Skeletal muscle tissue (tissue), 4 donors: Measurements from ENCODE around the gene HOXB4. TPM values are rescaled to one million over a fixed set of nuclear protein-coding genes. Genes with fewer than 3 reads are reported as not detected.

Experiments
- H3K27ac ChIP-seq: one replicate; pipeline ENCODE4 v1.7.0; 2013; ENCODE audit warnings: mild to moderate bottlenecking, low read depth, low read length, inconsistent platforms
- H3K27me3 ChIP-seq, 3 donors: one replicate each; pipeline ENCODE4 v1.7.0; 2013; ENCODE audit warnings: low read length in 3 of 3; ENCODE audit not compliant: control insufficient read depth in 3 of 3, insufficient read depth in 3 of 3
- H3K36me3 ChIP-seq, 3 donors: one replicate each; pipeline ENCODE4 v1.7.0; 2013; ENCODE audit warnings: low read length in 3 of 3; ENCODE audit not compliant: control insufficient read depth in 3 of 3, insufficient read depth in 3 of 3
- H3K4me1 ChIP-seq, 3 donors: one replicate each; pipeline ENCODE4 v1.7.0; 2013; ENCODE audit warnings: low read length in 3 of 3, mild to moderate bottlenecking in 3 of 3; ENCODE audit not compliant: control insufficient read depth in 3 of 3, insufficient read depth in 3 of 3
- H3K4me3 ChIP-seq, 3 donors: one replicate each; pipeline ENCODE4 v1.7.0; 2013; ENCODE audit warnings: low read length in 3 of 3
- H3K9ac ChIP-seq, 3 donors: one replicate each; pipeline ENCODE4 v1.7.0; 2013; ENCODE audit warnings: low read length in 3 of 3, mild to moderate bottlenecking in 3 of 3, moderate library complexity in 2 of 3, low read depth in 1 of 3
- H3K9me3 ChIP-seq, 3 donors: one replicate each; pipeline ENCODE4 v1.7.0; 2013; ENCODE audit warnings: low read length in 3 of 3; ENCODE audit not compliant: control insufficient read depth in 3 of 3
- total RNA-seq: library from RNA; depleted of rRNA; stranded (reverse); fragments of >200 nt; gene quantifications from one replicate; pipeline ENCODE4 v1.2.3, GENCODE V29; 2014
- donor health status: Osteomylitis.

The HOXB4 gene
- total RNA-seq, 1 donor from 2014 or later = 1.0 TPM

DNA sequence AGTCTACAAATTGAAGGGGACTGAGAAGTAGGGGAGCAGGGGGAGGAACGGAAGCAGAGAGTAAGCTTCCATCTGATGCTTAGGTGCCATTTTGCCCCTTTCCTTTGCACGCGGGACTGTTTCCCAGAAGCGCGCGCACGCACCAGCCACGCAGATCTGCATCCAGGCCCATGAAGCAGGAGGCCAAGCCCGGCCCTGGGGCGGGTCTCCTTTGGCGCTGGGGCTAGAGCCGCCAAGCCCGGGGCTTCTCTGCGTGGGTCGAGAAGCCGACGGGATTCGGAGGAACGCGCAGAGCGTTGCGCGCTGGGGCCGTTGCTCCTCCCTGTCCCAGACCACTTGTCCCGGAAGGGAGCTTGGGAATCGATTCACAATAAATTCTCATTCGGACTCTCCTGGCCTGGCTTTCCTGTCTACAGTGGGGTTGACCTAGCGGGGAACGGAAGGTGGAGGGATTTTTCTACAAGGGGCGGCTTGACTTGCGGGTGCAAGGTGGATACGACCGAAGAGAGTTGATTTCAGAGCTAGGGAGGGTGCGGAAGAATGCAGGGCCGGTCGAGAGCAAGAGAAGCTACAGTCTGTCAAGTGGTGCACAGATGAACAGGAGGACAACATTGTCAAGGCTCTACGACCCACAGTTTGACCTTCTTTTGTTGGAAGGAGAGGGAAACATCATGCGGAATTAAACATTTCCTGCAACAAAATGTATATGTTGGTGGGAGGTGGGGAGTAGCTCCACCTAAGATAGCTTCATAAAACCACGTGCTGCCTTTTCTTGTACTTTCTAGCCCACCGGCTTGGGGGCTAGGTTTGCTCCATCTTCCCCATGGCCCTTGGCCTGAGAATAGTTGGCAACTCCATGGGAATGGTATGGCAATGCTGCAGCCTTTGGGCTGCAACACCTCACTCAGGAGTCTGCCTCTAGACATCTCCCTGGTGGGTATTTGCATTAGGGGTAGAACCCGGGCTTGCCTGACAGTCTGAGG, 43.6 kb upstream of the HOXB4 start:
- Histone ChIP-seq H3K9me3 (no peaks in the 10 kb centered on the region), H3K4me1 (peaks cover 12 to 27% (median 24%) of the 10 kb centered on the region in 3 donors), H3K27ac (no peak overlapping the region), H3K9ac (no peak overlapping the region), H3K4me3 (no peak overlapping the region), H3K36me3 (no peaks in the 10 kb centered on the region), H3K27me3 (peaks cover 93 to 96% (median 93%) of the 10 kb centered on the region in 3 donors)

DNA sequence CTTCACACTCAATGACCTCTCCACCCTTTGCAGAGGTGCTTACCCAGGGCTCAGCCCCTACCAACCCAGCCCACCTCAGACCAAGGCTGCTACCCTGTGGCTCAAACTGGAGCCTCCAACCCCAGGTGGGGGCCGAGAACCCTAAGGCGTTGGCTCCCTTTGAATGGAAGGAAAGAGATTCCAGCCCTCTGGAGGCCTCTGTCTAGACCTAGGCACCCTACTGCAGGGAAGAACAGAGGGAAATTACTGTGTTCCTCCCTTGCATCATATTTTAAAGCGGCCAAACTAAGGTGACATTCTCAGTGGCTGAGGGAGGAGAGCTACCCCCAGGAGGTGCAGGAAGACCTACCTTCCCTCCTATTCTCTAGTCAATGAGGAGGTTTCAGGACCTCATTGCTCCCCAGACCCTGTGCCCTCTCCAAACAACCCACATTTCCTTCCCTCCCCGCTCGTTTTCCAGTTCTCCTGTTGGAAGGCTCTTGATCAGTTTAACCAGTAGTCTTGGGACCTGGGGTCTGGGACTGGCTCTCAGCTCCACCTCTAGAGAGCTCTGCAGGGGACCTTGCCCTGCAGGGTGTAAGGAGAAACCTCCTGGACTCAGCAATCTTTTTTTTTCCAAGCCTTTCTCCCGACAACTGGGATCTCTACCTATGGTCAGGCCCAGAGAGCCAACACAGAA, 42.5 kb upstream of the HOXB4 start:
- Histone ChIP-seq H3K27me3 (peaks cover 94 to 97% (median 95%) of the 10 kb centered on the region in 3 donors), H3K4me3 (no peak overlapping the region), H3K27ac (no peak overlapping the region), H3K9ac (no peak overlapping the region), H3K4me1 (peaks cover 7 to 21% (median 17%) of the 10 kb centered on the region in 3 donors), H3K36me3 (no peaks in the 10 kb centered on the region), H3K9me3 (no peaks in the 10 kb centered on the region)

DNA sequence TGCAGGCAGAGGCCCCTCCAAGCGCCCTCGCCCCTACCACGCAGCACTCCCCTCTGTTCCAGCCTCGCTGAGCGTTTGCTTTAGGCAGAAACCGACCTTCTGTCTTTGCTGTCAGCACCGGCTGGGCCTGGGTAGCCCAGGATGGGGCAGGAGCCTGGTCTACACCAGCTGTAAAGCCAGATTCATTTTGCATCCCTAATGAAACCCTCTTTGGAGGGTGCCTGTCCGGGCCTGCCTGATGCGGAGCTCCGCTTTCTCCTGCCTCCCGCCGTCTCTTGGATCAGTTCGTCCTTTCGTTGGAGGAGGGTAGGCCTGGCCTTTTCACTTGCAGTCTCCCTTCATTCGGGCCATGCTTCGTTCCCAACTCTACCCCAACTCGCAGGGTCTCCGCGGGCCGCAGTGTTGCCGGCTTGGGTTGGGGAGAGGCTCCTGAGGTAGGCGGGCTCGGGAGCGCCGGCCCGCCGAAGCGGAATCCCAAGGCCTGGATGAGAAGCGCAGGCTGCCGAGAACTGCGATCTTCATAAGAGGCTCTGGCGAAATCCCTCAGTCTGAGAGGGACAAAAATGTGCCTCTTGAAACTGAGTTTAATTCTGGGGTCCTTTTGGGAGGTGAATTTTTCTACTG, 41.8 kb upstream of the HOXB4 start:
- Histone ChIP-seq H3K4me3 (no peak overlapping the region), H3K27me3 (peaks cover 94 to 97% (median 95%) of the 10 kb centered on the region in 3 donors), H3K27ac (no peak overlapping the region), H3K36me3 (no peaks in the 10 kb centered on the region), H3K9me3 (no peaks in the 10 kb centered on the region), H3K4me1 (peaks cover 2 to 15% (median 11%) of the 10 kb centered on the region in 3 donors), H3K9ac (no peak overlapping the region)

DNA sequence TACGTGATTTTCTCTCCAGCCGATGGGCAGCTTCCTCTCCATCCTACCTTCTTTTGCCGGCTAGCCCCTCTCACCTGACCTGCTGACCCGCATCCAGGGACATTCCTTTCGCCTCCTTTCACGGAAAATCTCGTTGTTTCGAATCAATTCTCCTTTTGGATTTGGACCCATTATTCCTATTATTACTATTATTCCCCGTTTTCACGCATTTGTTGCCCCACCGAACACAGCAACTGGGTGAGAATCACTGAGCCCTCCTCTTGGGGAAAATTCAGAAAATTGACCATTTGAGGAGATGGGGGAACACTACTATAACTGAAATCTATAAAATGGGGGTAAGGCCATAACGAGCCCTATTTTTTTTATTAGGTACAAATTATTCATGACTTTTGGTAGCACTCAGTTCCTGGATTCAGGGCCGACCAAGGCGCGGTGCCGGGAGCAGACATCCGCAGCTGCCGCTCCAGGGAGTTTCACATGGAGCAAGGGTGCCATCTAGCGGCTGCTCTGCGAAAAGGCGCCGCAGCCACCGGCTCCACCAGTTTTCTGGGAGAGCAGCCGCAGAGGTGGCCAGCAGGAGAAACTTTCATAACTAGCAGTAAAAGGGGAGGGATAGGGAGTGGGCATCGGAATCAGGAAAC, 40.2 kb upstream of the HOXB4 start:
- no peaks in the 10 kb centered on the region for H3K9me3 ChIP-seq
- no peak overlapping the region for H3K4me3 ChIP-seq
- peaks cover 92 to 94% (median 93%) of the 10 kb centered on the region in 3 donors for H3K27me3 ChIP-seq
- peaks cover 0 to 19% (median 12%) of the 10 kb centered on the region in 3 donors for H3K4me1 ChIP-seq
- no peaks in the 10 kb centered on the region for H3K36me3 ChIP-seq
- no peak overlapping the region for H3K27ac ChIP-seq
- no peak overlapping the region for H3K9ac ChIP-seq

DNA sequence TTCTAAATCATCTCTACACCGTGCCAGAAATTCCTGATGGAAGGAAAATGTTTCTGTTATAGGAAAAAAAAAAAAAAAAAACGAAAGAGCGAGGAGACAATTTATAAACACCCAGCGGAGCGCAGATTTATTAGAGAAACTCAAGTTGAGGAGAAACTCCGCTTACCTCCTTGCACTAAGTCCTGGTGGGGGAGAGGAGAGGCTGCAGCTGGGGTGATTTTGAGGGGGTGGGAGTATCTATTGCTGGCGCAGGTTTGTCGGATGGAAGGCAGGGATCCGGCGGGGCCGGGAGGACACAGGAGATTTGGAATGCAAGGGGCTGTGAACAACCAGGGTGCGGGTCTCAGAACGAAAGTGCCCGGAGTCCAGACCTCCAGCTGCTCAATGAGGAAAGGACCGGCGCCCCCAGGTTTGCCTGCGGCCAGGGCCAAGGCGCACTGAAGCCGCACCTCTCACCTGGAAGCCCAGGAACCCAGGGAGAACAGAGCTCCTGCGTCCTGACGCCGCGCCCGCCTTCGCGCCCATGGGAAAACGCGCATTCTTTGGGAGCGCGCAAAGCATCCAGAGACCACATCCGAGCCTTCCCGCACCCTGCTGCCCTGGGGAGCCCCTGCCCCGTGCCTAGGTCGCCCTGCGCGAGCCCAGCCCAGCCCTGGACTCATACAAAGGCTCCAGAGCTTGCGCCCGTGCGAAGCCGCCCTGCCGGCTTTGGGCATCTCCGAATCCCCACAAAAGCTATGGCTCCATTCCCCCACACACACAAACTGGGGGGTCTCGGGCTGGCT, 39.5 kb upstream of the HOXB4 start:
- Histone ChIP-seq H3K36me3 (no peaks in the 10 kb centered on the region), H3K9ac (no peak overlapping the region), H3K27ac (no peak overlapping the region), H3K4me3 (no peak overlapping the region), H3K4me1 (peaks cover 5 to 21% (median 12%) of the 10 kb centered on the region in 3 donors), H3K27me3 (peaks cover 91 to 92% (median 91%) of the 10 kb centered on the region in 3 donors), H3K9me3 (no peaks in the 10 kb centered on the region)

DNA sequence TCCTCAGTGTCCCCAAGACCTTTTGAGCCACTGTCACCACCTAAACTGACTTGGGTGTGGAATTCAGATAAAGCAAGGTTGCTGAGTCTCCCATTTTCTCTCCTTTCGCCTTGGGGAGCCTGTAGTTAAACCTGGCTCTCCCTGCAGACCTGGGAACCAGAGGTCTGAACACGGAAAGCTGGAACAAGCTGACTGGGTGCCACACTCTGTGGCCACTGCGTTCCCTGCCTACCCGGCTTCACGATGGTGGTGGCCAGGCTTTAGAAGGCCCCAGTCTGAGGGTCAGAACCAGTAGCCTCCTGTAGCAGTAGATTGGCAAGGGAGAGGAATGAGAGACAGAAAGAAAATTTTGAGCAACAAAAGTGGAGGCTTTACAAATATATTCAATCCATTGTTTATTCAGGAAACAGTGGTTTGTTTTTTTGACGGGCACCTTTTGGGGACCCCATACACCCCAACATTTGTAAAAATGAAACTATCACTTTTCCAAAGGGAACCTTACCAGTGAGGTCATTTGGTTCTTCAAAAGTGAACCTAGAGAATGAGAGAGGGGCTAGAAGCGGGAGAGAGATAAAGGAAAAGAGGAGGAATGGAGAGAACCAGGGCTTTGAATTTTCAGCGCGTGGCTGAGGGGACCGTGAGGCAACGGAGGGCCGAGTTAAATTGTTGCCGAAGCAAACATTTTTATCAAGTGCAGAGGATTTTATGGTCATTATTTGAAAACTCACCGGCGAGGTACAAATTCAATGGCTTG, 38.7 kb upstream of the HOXB4 start:
- peaks cover 8 to 28% (median 12%) of the 10 kb centered on the region in 3 donors for H3K4me1 ChIP-seq

DNA sequence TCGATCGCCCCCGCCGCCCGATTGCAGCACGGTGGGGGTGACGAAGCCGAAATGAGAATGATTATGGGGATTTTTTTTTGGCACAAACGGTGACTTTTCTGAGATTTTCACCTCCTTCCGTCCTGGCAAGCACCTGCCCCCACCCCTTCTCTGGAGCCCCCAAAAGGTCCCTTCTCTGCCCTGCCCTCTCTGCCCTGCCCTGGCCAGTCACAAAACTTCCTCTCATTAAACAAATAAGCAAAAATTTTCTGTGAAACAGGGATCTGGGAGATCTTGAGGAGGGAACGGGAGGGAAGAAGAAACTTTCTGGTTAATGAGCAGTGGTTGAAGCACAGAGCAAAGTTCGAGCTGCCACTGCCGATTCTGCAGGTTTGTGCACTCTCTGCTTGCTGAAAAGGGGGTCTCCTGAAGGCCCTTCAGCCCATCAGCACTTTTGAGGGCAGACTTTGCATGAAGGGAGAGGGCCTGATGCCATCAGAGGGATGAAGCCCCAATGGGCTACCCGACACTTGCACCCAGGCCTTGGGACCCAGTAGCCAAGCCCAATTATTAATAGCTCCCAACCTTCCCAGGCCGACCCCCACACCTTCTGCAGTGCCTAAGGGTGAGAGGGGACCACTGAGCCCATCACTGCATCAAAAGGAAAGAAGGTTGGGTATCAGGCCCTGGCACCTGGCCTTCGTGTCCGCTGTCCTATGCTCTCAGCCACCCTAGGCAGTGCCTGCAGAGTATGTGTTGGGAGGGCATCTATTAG, 38.0 kb upstream of the HOXB4 start:
- no peak overlapping the region for H3K9ac ChIP-seq
- H3K36me3 ChIP-seq = no peaks in the 10 kb centered on the region
- H3K4me3 ChIP-seq = no peak overlapping the region
- H3K27ac ChIP-seq = no peak overlapping the region
- H3K9me3 ChIP-seq = no peaks in the 10 kb centered on the region
- H3K27me3 ChIP-seq = peaks cover 90 to 91% (median 90%) of the 10 kb centered on the region in 3 donors
- H3K4me1 ChIP-seq = peaks cover 8 to 32% (median 14%) of the 10 kb centered on the region in 3 donors

More for the DNA sequence above, 38.7 kb upstream of the HOXB4 start:
- no peak overlapping the region for H3K4me3 ChIP-seq
- H3K9ac ChIP-seq = no peak overlapping the region
- H3K27me3 ChIP-seq = peaks cover 90 to 91% (median 90%) of the 10 kb centered on the region in 3 donors
- H3K36me3 ChIP-seq = no peaks in the 10 kb centered on the region
- H3K27ac ChIP-seq = no peak overlapping the region
- H3K9me3 ChIP-seq = no peaks in the 10 kb centered on the region
